ENCODE measurements around the gene FBXL19. TPM values are rescaled to one million over a fixed set of nuclear protein-coding genes. Genes with fewer than 3 reads are reported as not detected.

The FBXL19 gene
- total and polyA plus RNA-seq, 2 donors (not counting 1 experiment from before 2014, with no cell fraction given) = 9.0 to 25.0 TPM

DNA sequence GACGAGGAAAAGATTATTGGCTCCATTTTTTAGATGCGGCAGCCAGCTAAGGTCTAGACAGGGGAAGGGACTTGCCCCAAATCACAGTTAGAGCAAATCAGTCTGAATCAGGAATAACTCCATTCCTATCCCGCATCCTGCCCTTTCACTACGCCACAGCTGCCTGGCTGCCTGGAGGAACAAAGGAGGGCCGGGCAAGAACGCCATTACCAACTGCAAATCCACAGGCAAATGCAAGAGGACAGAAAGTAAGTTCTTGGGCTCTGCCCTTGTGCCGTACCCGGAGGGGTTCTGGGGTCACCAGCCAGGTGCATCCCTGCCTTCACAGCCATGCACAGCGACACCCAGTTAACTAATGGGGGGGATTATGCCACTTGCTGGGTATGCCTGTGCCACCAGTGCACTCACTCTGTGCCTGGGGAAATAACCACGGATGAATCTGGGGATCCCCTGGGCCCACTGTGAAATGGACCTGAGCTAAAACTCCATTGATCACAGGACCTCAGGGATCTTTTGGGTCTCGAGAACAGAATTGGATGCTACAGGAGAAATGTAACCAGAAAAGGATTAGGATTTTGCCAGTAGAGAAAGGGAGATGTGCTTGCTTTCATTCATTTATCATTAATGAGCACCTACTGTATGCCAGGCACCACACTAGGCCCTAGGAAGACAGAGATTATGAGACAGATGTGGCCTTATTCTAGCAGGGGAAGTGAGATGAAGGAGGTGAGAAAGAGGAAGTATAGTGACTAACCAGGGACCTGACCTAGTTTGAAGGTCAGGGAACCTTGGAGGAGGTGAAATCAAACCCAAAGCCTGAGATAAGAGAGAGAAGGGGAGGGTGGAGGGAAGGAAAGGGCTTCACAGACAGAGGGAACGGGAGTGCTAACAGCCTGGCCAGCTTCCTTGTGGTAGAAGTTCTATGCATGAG, 47.2 kb upstream of the FBXL19 start:
- no peaks in the 10 kb centered on the region for H3K27me3 Mint-ChIP-seq
- ATAC-seq (ENCODE audit: low read depth) = peak; percentile 25

More for the DNA sequence above, 47.2 kb upstream of the FBXL19 start:
- POLR2A ChIA-PET = interaction anchor here (0.6 to 2.6 kb wide), 7 partner anchors 9 to 1000 kb away, joined by 3 to 15 read pairs (median 6); partner anchors contain the start of genes CTF1 and SETD1A
- CTCF ChIA-PET = interaction anchor here (0.6 to 5.7 kb wide), 7 partner anchors 16 to 71 kb away, joined by 3 to 36 read pairs (median 5); partner anchors contain the start of gene CTF1
- H3K27ac ChIP-seq (ENCODE audit: low read length in 2 of 2) = peak overlapping the region; percentile 82 to 88
- peaks cover 18% of the 10 kb centered on the region for H3K79me2 ChIP-seq (ENCODE audit: control insufficient read depth, insufficient read depth, low read length)
- H4K20me1 ChIP-seq (ENCODE audit: control insufficient read depth, insufficient read depth, low read length, poor library complexity, severe bottlenecking) = no peaks in the 10 kb centered on the region
- no peak for TF ChIP-seq EZH2 (IDR thresholded peaks at IDR 0.05; ENCODE audit: borderline replicate concordance, insufficient read depth, low read depth, low read length, poor library complexity, severe bottlenecking)
- TF ChIP-seq, protein P1, sequence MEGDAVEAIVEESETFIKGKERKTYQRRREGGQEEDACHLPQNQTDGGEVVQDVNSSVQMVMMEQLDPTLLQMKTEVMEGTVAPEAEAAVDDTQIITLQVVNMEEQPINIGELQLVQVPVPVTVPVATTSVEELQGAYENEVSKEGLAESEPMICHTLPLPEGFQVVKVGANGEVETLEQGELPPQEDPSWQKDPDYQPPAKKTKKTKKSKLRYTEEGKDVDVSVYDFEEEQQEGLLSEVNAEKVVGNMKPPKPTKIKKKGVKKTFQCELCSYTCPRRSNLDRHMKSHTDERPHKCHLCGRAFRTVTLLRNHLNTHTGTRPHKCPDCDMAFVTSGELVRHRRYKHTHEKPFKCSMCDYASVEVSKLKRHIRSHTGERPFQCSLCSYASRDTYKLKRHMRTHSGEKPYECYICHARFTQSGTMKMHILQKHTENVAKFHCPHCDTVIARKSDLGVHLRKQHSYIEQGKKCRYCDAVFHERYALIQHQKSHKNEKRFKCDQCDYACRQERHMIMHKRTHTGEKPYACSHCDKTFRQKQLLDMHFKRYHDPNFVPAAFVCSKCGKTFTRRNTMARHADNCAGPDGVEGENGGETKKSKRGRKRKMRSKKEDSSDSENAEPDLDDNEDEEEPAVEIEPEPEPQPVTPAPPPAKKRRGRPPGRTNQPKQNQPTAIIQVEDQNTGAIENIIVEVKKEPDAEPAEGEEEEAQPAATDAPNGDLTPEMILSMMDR (IDR thresholded peaks at IDR 0.05) = no peak
- H3K27me3 ChIP-seq (replicated peaks in 1 of 4; ENCODE audit: control extremely low read depth in 1 of 4, control insufficient read depth in 3 of 4, insufficient read depth in 4 of 4, low read length in 3 of 4) = no peaks in the 10 kb centered on the region
- peak overlapping the region; percentile 76 for H3K4me2 ChIP-seq (replicated peaks; ENCODE audit: low read depth, low read length, poor library complexity, severe bottlenecking)
- H3K9ac ChIP-seq (ENCODE audit: low read length) = peak overlapping the region; percentile 97
- no peaks in the 10 kb centered on the region for H3K9me3 Mint-ChIP-seq (ENCODE audit: insufficient read depth)
- intact Hi-C loops (cut with micrococcal nuclease) = loop anchor here (1.0 to 5.0 kb wide), 8 partner anchors 21 to 114 kb away; partner anchors contain the start of genes CFAP119 and RNF40
- H3K27ac Mint-ChIP-seq = peak overlapping the region; percentile 97
- H3K9me3 ChIP-seq (ENCODE audit: control extremely low read depth in 1 of 3, control insufficient read depth in 2 of 3, insufficient read depth in 1 of 3, low read length in 2 of 3) = no peaks in the 10 kb centered on the region
- 10% methylated on average over 10 of the region's 12 CpGs for WGBS (ENCODE audit: insufficient coverage)
- peaks cover 16 to 21% of the 10 kb centered on the region in 2 donors for H3K4me1 ChIP-seq (ENCODE audit: control insufficient read depth in 2 of 2, insufficient read depth in 2 of 2, low read length in 2 of 2)
- peak; percentile 64 for DNase-seq
- peak overlapping the region; percentile 89 for H2AFZ ChIP-seq (ENCODE audit: insufficient read depth, low read depth, low read length, poor library complexity, severe bottlenecking)
- peaks cover 0 to 2% of the 10 kb centered on the region in 2 experiments for H3K36me3 ChIP-seq (replicated peaks in 1 of 2; ENCODE audit: control extremely low read depth in 1 of 2, control insufficient read depth in 1 of 2, extremely low read depth in 1 of 2, insufficient read depth in 2 of 2, low read length in 1 of 2)
- H3K4me3 ChIP-seq (ENCODE audit: control extremely low read depth in 1 of 5, extremely low read depth in 1 of 5, insufficient read depth in 1 of 5, low read depth in 2 of 5, low read length in 4 of 5) = peak overlapping the region; percentile 78 to 99 (median 81)
- H3K4me3 Mint-ChIP-seq = peak overlapping the region; percentile 97
- peaks cover 36% of the 10 kb centered on the region for H3K4me1 Mint-ChIP-seq

Data from B cell (primary cell).